Psoas muscle (tissue), 8 donors: ENCODE measurements around the gene CNNM4. TPM values are rescaled to one million over a fixed set of nuclear protein-coding genes. Genes with fewer than 3 reads are reported as not detected.

Experiments used
- ATAC-seq, 4 donors: fragments of 200-7000 bp; cut with Tn5 transposase; one replicate each; pipeline ENCODE4 v1.9.1; 2020; ENCODE audit warnings: moderate library complexity in 3 of 4, mild to moderate bottlenecking in 2 of 4
- DNase-seq, 2 donors: peaks; one replicate each; pipeline ENCODE4 v3.0.0-alpha.2; 2020
- H3K27ac ChIP-seq: fragments of 200-600 bp; one replicate; pipeline ENCODE4 v1.8.0; 2022
- H3K27me3 ChIP-seq, 3 donors: fragments of 200-600 bp in 1 of 3; one replicate each; pipeline versions ENCODE4 v1.6.1 to v1.8.0; 2013 to 2022; ENCODE audit warnings: low read length in 2 of 3, mild to moderate bottlenecking in 2 of 3, moderate library complexity in 1 of 3; ENCODE audit not compliant: insufficient read depth in 3 of 3
- H3K36me3 ChIP-seq, 2 donors: fragments of 200-600 bp in 1 of 2; one replicate each; pipeline versions ENCODE4 v1.6.1 to v1.8.0; 2013 to 2022; ENCODE audit warnings: low read depth in 1 of 2, mild to moderate bottlenecking in 1 of 2, moderate library complexity in 1 of 2; ENCODE audit not compliant: insufficient read depth in 1 of 2
- H3K4me1 ChIP-seq: fragments of 200-600 bp; one replicate; pipeline ENCODE4 v1.8.0; 2022
- H3K4me3 ChIP-seq: fragments of 200-600 bp; one replicate; pipeline ENCODE4 v1.8.0; 2022; ENCODE audit warnings: mild to moderate bottlenecking
- H3K9me3 ChIP-seq: fragments of 200-600 bp; one replicate; pipeline ENCODE4 v1.8.0; 2022
- CTCF ChIP-seq: fragments of 200-600 bp; IDR thresholded peaks from one replicate; pipeline ENCODE4 v1.8.0; 2022; ENCODE audit warnings: antibody characterized with exemption
- WGBS, 3 donors: extraction: QIAGEN DNeasy Blood & Tissue Kit; methylation state at CpG; one replicate each; pipeline versions ENCODE4 v1.1.6 to v1.1.7; 2013; 5-methylcytosine and 5-hydroxymethylcytosine counted together
- intact Hi-C, 2 donors: fragments of 100-400 bp; cut with DNase I; formaldehyde crosslinking; loops; one replicate each; pipeline versions ENCODE4 v1.11.0 to v1.14.2; 2022
- polyA plus RNA-seq, 3 donors: library from polyadenylated mRNA; stranded (reverse); fragments of 200-250 nt; gene quantifications; one replicate each; pipeline ENCODE4 v1.2.3, GENCODE V29; 2013
- total RNA-seq, 4 donors: library from RNA; stranded (reverse); fragmentation: NEBNext Ultra II Directional in 2 of 4; extraction: Animal tissue kit (Norgen Biotek cat#: 25700) in 2 of 4; gene quantifications; one replicate each; pipeline versions ENCODE4 v1.2.1 to v1.2.4, GENCODE V29; 2021 to 2023
- donor health status: healthy with polysubstance abuse.
- donor health status: DM: no; HTN: no; CAD: no; lungs with moderate emphysema.
- donor health status: Bipolar disorder and iron deficiency.
- donor health status: healthy.
- donor health status: DM: yes; HTN: yes; CAD: no.
- donor health status: DM: no; HTN: no; CAD: no.
- donor health status: DM: no; HTN: no; CAD: no.
- donor health status: DM: yes; HTN: yes; CAD: no.

The CNNM4 gene
- total and polyA plus RNA-seq, 7 donors, result 2.7 to 28.8 (median 12.2) TPM

- Histone ChIP-seq H3K27ac (peak overlapping the region; percentile 97), H3K9me3 (no peaks in the 10 kb centered on the region), H3K27me3 (no peaks in the 10 kb centered on the region), H3K4me1 (peaks cover 29% of the 10 kb centered on the region), H3K36me3 (peaks cover 0 to 50% of the 10 kb centered on the region in 2 donors), H3K4me3 (peak overlapping the region; percentile 71)
- intact Hi-C loops, result no loop called here
- WGBS, 3 donors, result 35 to 36% (median 35%) methylated on average over 41 to 42 of the region's 42 CpGs
- no peak for TF ChIP-seq CTCF
- ATAC-seq (no peak), DNase-seq (peak; percentile 57 to 75)
Observed at GRCh38 chr2:96839293-96839874, 78.7 kb downstream of the CNNM4 start.

GRCh38 chr2:96839875-96840850 is 79.5 kb downstream of the CNNM4 start:
- ATAC-seq (no peak), DNase-seq (peak in 1 of 2 donors; percentile 55)
- peak overlapping the region; percentile 71 for H3K4me3 ChIP-seq
- no peak for TF ChIP-seq CTCF
- intact Hi-C loops, result no loop called here
- no peaks in the 10 kb centered on the region for H3K27me3 ChIP-seq
- H3K9me3 ChIP-seq, result no peaks in the 10 kb centered on the region
- peaks cover 36% of the 10 kb centered on the region for H3K4me1 ChIP-seq
- peaks cover 0 to 50% of the 10 kb centered on the region in 2 donors for H3K36me3 ChIP-seq
- WGBS, 3 donors, result 52 to 74% (median 56%) methylated on average over 35 to 37 of the region's 37 CpGs
- H3K27ac ChIP-seq, result peak overlapping the region; percentile 97

GRCh38 chr2:96841701-96842495 is 81.2 kb downstream of the CNNM4 start:
- intact Hi-C loops, result no loop called here
- ATAC-seq (peak in 3 of 4 donors; percentile 0 to 14 (median 12)), DNase-seq (peak in 1 of 2 donors; percentile 63)
- Histone ChIP-seq H3K4me1 (peaks cover 39% of the 10 kb centered on the region), H3K9me3 (no peaks in the 10 kb centered on the region), H3K27me3 (no peaks in the 10 kb centered on the region), H3K4me3 (peak overlapping the region; percentile 71), H3K27ac (peak overlapping the region; percentile 97), H3K36me3 (peaks cover 0 to 59% of the 10 kb centered on the region in 2 donors)
- 30 to 44% (median 37%) methylated on average over 16 of the region's 16 CpGs for WGBS, 3 donors
- TF ChIP-seq CTCF, result no peak

GRCh38 chr2:96842600-96842999 is 81.9 kb downstream of the CNNM4 start:
- no peaks in the 10 kb centered on the region for H3K9me3 ChIP-seq
- no peak for TF ChIP-seq CTCF
- H3K4me3 ChIP-seq, result peak overlapping the region; percentile 71
- ATAC-seq, result peak; percentile 71 to 80 (median 74)
- H3K4me1 ChIP-seq, result peaks cover 39% of the 10 kb centered on the region
- H3K27me3 ChIP-seq, result no peaks in the 10 kb centered on the region
- H3K36me3 ChIP-seq, result peaks cover 0 to 60% of the 10 kb centered on the region in 2 donors
- intact Hi-C loops, result no loop called here
- peak; percentile 85 to 96 for DNase-seq
- peak overlapping the region; percentile 97 for H3K27ac ChIP-seq
- WGBS, 3 donors, result 27 to 47% (median 30%) methylated on average over 7 of the region's 7 CpGs
